NCI-H1105 (cell line): ENCODE results near the gene TMEM269.
A peak's percentile ranks its signal among the peaks of the same experiment; 100 is the strongest.

Source experiments
- DNase-seq: peaks from one replicate; lab custom pipeline; 2025; lab: John Stamatoyannopoulos, UW

Gene TMEM269

GRCh38 chr1:42822800-42823392, 38.1 kb downstream of the TMEM269 start:
- no peak for DNase-seq

DNA sequence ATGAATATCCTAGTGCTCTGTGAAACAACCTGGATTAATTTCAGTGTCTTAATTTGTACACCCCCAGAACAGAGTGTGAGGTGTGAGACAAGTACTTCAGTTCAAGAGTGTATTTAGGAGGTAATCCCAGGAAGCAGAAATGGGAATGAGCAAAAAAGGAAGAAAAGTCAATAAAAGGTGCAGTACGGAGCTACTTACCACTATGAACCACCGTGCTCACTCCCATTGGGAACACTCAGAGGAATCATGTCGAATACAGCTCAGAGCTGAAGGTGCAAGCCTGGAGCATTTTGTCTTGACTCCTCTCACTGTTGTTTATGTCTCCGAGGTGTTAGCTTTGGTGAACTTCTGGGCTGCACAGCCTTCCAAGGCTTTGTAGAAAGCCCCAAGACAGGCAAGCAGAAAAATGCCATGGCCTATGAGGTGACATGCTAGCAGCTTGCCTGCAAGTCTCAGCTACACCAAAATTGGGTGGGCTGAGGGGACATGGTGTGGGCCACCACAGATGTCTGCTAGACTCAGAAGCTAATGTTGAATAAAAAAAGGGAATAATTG, 39.8 kb downstream of the TMEM269 start:
- no peak for DNase-seq

- DNase-seq = no peak
These were observed 40.5 kb downstream of the TMEM269 start for GRCh38 chr1:42825036-42825851.

GRCh38 chr1:42830631-42831030, 45.8 kb downstream of the TMEM269 start:
- no peak for DNase-seq

DNA sequence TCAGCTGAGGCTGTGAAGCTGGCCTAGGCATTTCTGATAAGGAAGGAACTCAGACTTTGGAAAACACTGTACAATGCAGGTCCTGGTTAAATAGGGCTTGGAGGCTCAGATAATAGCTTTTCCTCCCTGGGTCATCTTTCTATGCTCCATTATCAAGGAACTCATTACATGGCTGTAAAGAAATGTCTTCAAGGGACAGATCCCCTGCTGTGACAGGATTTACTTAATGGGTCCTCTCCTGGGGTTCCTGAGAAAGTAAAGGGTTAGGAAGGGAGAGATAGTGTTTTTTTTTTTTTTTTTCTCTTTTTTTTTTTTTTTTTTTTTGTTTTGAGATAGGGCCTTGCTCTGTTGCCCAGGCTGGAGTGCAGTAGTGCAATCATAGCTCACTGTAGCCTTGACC, 46.5 kb downstream of the TMEM269 start:
- DNase-seq = no peak

DNA sequence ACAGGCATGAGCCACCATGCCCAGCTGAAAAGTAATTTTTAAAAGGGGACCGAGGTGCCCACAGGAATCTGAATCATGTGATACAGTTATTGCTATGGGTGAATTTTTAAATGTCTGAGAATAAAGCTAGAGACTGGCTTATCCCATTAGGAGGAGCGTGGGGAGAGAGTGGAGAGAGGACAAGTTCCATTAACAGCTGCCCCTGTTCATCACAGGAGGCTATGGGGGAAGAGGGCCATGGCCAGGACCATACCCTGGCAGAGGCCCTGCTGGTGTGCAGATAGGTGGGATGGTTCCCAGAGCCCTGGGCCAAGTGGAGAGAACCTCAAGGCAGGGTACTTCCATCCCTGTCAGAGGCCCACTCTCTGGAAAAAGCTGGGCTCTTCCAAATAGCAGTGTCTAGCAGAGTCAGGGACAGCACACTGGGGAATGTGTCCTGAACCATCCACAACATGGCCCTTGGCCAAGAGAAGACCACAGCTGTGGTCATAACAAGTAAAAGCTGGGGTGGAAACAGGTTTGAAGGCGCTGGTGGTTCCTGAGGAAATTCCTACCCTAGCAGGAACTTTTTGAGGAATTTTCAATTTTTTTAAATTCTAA, 48.0 kb downstream of the TMEM269 start:
- no peak for DNase-seq

DNA sequence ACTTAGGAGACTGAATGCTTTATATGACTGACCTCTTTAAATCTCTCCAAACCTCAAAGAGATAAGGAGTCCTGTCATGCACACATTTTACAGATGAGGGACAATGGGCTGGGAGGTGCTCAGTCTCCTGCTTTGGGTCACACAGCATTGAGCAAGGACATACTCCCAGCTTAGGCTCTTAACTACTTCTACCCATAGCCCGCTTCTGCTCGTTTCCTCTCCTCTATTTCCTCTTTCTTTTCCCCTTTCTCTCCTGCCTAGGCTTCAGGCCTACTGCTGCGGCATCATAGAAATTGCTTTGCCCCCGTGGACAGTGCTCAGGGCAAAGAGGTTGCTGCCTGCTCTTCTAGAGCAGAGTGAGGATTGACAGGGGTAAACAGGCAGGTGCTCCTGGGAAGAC, 49.2 kb downstream of the TMEM269 start:
- DNase-seq = no peak

GRCh38 chr1:42834803-42835202, 50.0 kb downstream of the TMEM269 start:
- DNase-seq = no peak

DNA sequence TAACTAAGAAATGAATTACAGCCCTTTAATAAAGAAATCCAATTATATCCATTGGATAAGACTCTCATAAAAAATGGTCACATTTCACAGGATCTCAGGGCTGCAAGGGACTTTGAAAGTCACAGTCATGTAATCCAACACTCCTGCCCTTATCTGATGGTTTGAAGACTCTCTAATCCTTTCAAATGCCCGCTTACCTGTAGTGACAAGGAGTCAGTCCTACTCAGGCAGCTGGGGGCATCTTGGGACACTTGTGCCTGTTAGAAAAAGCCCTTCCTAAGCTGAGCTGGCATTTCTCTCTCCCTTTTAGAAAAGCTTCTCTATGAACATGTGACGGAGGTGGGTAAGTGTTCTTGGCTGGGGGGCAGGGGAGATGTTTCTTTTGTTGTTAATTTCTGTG, 50.6 kb downstream of the TMEM269 start:
- DNase-seq = no peak

DNA sequence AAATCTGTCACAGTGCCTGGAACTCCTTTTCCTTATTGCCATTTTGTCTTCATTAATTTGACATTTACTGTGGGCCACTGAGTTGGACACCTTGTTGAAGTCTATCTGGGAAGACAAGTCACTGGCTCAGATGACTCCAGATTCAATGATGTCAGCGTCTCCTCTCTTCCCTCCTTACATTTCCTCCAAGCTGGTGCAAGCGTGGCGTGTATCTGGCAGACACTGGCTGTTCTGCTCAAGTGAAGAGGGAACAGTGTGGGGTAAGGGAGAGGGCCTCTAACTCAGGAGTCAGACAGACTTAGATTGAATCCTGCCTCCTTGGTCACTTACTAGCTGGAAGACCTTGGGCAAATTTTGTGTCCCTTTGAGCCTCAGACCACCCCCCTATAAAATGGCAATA, 52.9 kb downstream of the TMEM269 start:
- DNase-seq = no peak

DNA sequence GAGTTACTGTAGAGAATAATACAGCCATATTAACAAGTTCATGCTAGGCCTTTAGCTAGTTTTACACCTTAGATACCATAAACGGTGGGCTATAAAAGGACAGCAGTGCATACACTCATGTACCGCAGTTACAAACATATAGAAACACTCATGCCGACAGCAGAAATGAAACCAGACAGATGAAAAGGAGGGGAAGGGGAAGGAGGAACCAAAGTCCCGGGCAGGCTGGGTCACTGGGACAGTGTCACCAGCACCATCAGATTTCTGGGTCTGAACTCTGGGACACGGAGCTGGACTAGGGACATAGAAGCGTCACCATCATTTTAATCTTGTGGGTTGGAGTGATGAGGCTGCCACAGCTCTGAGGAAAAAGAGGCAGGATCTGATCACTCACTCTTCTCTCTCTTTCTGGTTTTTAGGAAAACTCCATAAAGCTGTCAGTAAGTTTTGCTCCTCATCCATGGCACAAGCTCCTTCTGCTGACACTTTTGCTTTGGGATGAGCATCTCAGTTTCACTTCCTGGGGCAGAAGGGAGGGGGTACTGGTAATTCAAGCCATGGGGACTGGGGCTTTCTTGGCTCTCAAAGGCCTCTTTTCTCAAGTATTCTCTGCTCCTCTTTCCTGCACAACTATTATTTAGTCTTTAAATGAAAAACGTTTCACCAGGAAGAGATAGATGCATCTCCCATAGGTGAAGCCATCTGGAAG, 53.8 kb downstream of the TMEM269 start:
- DNase-seq = no peak

GRCh38 chr1:42841010-42841409, 56.2 kb downstream of the TMEM269 start:
- DNase-seq = no peak

DNA sequence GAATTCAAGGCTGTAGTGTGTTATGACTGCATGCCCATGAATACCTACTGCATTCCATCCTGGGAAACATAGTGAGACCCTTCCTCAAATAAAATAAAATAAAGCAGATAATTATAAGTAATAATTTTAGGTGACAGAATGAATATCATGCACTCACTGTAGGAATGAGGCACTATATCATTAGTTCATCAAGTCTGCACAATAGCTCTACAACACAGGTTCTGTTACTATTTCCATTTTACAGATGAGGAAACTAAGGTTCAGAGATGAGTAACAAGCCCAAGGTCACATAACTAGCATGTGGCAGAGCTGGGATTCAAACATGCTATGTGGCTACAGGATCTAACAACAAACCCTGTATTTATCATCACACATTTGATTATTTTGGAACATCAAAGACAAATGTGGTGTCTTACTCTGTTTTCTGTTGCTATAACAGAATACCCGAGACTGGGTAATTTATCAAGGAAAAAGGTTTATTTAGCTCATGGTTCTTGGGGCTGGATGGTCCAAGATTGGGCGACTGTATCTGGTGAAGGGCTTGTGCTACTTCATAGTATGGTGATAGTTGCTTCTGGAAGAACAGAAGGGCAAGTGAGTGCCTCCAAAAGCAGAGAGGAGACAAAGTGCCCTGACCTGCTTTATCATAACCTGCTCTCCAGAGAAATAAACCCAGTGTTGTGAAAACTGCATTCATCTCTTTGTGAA, 56.8 kb downstream of the TMEM269 start:
- DNase-seq = no peak

DNA sequence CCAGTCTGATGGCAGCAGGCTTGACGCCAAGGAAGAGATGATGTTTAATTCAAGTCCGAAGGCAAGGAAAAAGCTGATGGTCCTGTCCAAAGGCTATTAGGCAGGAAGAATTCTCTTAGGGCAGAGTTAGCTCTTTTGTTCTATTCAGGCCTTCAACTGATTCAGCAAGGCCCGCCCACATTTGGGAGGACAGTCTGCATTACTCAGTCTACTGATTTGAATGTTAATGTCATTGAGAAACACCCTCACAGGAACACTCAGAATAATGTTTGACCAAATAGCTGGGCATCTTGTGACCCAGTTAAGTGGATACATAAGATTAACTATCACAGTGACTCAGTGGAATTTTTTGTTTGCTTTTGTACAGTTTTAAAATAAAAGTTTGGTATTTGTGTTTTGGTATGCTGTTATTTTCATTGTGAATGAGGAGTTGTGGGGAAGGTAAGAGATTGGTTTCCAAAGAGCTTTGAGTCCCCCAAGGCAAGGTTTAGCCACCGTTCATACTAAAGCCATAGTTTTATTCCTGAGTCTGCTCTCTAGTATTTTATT, 59.9 kb downstream of the TMEM269 start:
- no peak for DNase-seq

- DNase-seq = no peak
These were observed 60.4 kb downstream of the TMEM269 start for GRCh38 chr1:42845193-42845592.

DNA sequence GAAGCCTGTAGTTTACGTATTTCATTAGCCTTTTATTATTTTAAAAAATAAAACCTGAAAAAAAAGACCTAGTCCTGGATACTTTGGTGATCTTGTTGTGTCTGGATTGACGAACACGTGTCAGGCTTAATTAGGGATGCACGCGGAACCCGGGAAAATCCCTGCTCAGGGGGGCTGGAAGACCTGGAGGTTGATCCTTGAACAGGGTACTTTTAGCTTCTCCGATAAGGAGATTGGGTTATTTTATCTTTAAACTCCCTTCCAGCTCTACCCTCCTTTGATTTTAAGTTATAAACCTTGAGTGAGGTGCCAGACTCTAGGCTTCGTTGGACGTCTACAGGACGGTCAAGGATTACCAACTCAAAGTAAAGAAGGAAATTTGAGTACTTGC, 61.1 kb downstream of the TMEM269 start:
- no peak for DNase-seq

DNA sequence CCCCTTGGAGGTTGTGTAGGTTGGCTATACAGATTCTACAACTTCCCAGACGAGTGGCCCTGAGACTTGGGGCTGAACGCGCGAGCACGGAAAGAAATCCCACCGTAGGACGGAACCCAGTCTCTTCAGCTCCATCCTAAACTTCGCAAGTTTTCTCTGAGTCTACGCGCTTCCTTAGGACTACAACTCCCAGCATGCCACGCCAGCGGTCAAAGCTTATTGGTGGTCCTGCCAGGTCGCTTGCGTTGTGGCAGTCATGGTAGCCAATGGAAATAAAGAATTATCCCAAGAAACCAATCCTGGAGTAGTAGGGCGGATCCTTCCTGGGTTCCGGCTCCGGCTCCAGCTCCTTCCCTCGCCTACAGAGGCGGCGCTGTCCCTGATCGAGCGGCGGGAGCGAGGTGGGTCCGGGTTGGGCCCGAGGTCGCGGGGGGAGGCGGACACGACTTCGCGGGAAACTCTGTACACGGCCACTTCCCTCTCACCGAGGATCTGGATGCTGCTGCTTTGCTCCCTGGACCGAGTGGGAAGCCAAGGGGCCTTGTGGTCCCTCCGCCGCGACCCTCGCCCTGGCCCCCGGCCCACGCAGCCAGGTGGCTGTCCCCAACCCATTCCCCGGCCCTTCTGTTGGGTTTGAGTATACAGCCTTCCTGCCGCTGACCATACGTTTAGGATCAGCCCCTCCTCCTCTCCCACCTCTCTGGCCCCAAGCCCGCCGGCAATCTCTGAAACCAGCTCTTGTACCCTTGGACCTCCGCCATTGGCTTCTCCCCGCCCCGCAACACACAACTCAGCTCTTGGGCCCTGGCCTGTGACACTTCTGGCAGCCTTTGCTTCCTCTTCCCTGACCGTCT, 61.7 kb downstream of the TMEM269 start, which contains the start of gene ZNF691:
TSS of gene ZNF691 (plus strand) at position 357 of the 854 bp plus-strand sequence. CDS start 3,046 bp downstream, outside the sequence.
- peak; percentile 96 for DNase-seq

GRCh38 chr1:42847111-42847595, 62.4 kb downstream of the TMEM269 start:
- no peak for DNase-seq

DNA sequence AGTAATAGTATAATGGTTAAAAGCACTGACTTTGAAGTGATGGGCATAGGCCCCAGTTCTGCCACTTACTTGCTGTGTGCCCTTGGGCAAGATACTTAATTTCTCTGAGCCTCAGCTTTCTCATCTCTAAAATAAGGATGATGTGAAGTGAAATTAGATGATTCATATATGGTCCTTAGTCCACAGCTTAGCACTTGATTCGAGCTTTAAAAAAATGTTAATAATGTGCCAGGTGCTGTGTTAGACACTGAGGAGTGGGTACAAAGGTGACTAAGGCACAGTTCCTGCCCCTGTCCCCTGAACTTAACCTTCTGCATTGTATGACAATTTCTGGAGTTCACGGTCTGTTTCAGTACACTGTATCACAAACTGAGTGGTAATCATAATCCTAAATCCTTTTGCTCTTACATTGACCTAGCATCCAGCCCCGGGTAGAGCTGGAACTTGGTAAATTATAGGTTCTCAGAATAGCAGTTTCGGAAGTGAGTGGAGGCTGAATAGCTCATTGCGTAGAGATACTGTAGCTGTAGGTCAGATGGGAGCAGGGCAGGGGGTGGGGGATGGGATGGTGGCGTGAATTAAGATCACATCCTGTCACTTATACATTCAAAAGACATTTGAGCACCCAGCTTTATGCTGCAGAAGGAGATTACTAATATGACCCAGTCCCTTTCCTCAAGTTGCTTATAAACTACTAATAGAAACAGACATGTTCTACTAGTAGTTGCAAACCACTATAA, 63.1 kb downstream of the TMEM269 start:
- no peak for DNase-seq
